ENCODE data around the gene CPEB3. TPM values are rescaled to one million over a fixed set of nuclear protein-coding genes. Genes with fewer than 3 reads are reported as not detected.
"Not testable (repeated sequence)": the region's sequence is repeated elsewhere in the genome, so short reads cannot be mapped to it uniquely, and the experiment has no call there.

The CPEB3 gene
- total RNA-seq (1 to 10 TPM; 4.3 to 7.0 (median 4.6) TPM), polyA plus RNA-seq (1 to 10 TPM; 2.1 to 2.5 TPM)

DNA sequence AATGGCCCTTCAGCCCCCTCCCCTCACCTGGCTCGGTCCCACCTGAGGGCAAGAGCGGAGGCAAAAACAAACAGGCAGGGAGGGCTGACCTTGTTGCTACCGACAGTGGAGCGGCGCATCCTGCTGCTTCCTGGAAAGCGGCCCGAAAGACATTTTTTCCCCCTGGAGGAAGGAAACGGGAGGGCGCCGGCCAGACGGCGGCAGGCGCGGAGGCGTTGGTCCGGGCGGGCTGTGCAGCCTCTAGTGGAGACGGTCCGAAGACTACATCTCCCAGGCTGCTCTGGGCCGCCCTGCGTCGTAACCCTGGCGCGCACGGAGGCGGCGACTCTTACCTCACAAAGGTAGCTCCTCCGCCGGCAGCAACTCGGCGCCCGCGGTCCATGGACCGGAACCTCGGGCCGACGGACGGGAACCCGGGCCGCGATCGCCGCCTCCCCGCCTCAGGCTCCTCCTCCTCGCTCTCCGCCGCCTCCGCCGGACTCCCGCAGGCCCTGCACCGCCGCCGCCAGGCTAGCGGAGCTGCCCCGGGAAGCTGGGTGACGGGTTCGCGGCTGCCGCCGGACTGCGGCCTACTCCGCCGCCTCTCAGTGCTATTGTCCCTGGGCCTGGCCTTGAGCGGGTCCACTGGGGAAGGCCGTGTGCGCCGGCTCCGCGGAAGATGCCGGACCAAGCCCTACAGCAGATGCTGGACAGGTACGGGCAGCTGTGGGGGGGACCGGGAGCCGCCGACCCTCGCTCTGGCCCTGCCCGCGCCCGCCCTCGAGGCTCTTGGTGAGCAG, at the start of gene CPEB3, which contains the start of gene MARCHF5:
Gene CPEB3 (minus strand): TSS at position 242 of the 779 bp plus-strand sequence. CDS start 50,728 bp downstream, outside the sequence.
Gene MARCHF5 (plus strand): TSS at position 331 of the 779 bp plus-strand sequence. CDS start 328 bp downstream, at position 659.
- WGBS, 2 donors, result 0 to 1% methylated on average over 57 to 79 of the region's 79 CpGs

DNA sequence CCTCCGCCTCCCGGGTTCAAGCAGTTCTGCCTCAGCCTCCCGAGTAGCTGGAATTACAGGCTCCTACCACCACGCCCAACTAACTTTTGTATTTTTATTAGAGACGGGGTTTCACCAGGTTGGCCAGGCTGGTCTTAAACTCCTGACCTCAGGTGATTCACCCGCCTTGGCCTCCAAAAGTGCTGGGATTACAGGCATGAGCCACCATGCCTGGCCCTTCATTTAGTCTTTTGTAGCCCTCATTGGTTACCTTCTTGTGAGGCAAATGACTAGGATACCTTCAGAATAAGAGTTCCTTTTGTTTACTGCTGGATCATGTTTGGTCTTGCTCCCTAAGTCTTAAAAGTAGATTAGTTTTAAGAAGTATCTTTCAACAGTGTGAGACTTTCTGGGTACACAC, 39.0 kb upstream of the CPEB3 start:
- H3K27me3 ChIP-seq; H3K36me3 ChIP-seq; FAIRE-seq; DNase-seq; intact Hi-C loops (cut with DNase I); H3K9me3 ChIP-seq; H3K27ac ChIP-seq; H3K4me3 ChIP-seq; ATAC-seq: not testable (repeated sequence)
- 94 to 96% methylated on average over 6 of the region's 6 CpGs for WGBS, 2 donors
- peaks cover 20 to 22% (median 20%) of the 10 kb centered on the region in 3 donors for H3K4me1 ChIP-seq

More for the DNA sequence above, at the start of gene CPEB3, which contains the start of gene MARCHF5:
- Histone ChIP-seq H3K4me3 (peak within 1 kb of the TSS; percentile 57 to 97 (median 95)), H3K36me3 (no peaks in the 10 kb centered on the region), H3K4me1 (peaks cover 0 to 8% (median 5%) of the 10 kb centered on the region in 3 donors), H3K9me3 (no peaks in the 10 kb centered on the region), H3K27me3 (no peaks in the 10 kb centered on the region), H3K27ac (peak within 1 kb of the TSS; percentile 71 to 99 (median 92))
- intact Hi-C loops (cut with DNase I), result loop anchor here in 1 of 3 donors (10.0 kb wide), 1 partner anchor 206 kb away; no protein-coding TSS in a partner anchor
- FAIRE-seq, result no peak
- peak; percentile 95 to 99 (median 96) for ATAC-seq
- peak; percentile 97 to 99 (median 97) for DNase-seq
- TF ChIP-seq, protein P1, sequence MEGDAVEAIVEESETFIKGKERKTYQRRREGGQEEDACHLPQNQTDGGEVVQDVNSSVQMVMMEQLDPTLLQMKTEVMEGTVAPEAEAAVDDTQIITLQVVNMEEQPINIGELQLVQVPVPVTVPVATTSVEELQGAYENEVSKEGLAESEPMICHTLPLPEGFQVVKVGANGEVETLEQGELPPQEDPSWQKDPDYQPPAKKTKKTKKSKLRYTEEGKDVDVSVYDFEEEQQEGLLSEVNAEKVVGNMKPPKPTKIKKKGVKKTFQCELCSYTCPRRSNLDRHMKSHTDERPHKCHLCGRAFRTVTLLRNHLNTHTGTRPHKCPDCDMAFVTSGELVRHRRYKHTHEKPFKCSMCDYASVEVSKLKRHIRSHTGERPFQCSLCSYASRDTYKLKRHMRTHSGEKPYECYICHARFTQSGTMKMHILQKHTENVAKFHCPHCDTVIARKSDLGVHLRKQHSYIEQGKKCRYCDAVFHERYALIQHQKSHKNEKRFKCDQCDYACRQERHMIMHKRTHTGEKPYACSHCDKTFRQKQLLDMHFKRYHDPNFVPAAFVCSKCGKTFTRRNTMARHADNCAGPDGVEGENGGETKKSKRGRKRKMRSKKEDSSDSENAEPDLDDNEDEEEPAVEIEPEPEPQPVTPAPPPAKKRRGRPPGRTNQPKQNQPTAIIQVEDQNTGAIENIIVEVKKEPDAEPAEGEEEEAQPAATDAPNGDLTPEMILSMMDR (IDR thresholded peaks at IDR 0.05), result peak; percentile 59 to 70 (median 66)

DNA sequence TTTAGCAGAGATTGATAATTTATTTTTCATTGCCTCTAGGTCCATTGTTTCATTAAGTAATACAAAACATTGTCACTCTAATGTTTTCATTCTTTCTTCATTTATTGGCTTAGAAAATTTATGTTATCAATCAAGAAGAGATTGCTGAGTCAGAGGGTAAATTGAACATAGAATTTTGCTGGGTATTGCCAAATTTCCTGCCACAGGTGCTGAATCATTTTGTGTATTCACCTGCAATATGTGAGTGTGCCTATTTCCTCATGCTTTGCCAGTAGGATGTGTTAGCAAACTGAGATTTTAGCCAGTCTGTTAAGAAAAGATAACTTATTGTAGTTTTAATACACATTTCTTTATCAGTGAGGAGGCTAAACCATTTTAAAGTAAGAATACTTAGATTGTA, 38.1 kb upstream of the CPEB3 start:
- peak; percentile 63 to 83 (median 78) for ATAC-seq
- Histone ChIP-seq H3K27me3 (no peaks in the 10 kb centered on the region), H3K9me3 (no peaks in the 10 kb centered on the region), H3K27ac (no peak overlapping the region), H3K36me3 (no peaks in the 10 kb centered on the region), H3K4me1 (peaks cover 20 to 22% (median 20%) of the 10 kb centered on the region in 3 donors), H3K4me3 (no peak overlapping the region)
- DNase-seq, result peak in 1 of 6 donors; percentile 17
- TF ChIP-seq, protein P1 (IDR thresholded peaks at IDR 0.05), result no peak
- no peak for FAIRE-seq
- intact Hi-C loops (cut with DNase I), result no loop called here

DNA sequence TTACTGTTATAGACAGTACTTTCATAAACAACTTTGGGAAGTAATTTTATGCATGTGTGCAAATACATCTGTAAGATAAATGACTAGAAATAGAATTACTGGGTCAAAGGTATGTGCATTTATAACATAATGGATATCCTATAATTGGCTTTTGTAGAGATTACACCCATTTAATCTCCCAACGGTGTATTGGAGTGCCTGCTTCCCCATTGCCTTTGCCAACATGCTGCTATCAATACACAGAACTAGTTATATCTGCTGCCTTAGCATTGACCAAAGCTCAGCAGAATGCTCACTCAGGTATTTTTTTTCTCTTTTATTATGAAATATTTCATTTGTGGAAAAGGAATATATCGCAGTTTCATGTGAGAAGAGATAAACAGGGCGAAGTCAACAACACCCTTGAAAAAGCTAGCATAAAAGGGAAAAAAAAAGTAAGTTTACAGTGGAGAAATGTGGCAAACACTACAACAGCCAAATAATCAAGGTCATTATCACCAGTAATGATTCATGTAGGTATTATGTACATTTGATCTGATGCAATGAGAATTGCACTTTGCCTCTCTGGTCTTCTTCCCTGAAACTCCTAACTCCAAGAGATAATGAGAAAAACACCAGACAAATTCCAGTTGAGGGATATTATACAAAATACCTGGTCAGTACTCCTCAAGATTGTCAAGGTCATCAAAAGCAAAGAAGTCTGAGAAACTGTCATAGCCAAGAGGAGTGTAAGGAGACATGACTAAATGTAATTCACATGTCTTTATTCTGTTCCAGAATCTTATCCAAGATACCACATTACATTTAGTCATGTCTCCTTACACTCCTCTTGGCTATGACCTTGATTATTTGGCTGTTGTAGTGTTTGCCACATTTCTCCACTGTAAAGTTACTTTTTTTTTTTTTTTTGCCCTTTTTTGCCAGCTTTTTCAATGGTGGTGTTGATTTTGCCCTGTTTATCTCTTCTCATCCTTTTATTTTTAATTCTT, 36.9 kb upstream of the CPEB3 start:
- Histone ChIP-seq H3K4me1 (peaks cover 20 to 22% (median 20%) of the 10 kb centered on the region in 3 donors), H3K27ac (no peak overlapping the region), H3K9me3 (no peaks in the 10 kb centered on the region), H3K4me3 (no peak overlapping the region), H3K36me3 (no peaks in the 10 kb centered on the region), H3K27me3 (no peaks in the 10 kb centered on the region)
- intact Hi-C loops (cut with DNase I), result no loop called here
- TF ChIP-seq, protein P1 (IDR thresholded peaks at IDR 0.05), result no peak
- DNase-seq (no peak), FAIRE-seq (peak; percentile 26), ATAC-seq (peak in 3 of 4 donors; percentile 56 to 67 (median 56))
- 36 to 45% methylated on average over 3 of the region's 3 CpGs for WGBS, 2 donors

DNA sequence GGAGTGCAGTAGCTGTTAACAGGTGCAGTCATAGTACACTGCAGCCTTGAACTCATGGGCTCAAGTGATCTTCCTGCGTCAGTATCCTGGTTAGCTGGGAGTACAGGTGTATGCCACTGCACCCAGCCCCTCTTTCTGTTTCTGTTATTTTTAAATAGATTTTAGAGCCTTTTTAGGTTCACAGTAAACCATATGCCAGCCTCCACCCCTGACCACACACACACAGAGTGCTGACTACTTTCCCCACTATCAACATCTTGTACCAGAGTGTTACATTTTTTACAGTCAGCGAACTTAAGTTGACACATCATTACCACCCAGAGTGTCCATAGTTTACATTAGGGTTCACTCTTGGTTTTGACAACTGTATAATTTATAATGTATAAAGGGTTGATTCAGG, 32.2 kb upstream of the CPEB3 start:
- 89 to 93% methylated on average over 2 of the region's 2 CpGs for WGBS, 2 donors
- no peaks in the 10 kb centered on the region for H3K36me3 ChIP-seq
- peaks cover 7 to 8% (median 8%) of the 10 kb centered on the region in 3 donors for H3K4me1 ChIP-seq
- TF ChIP-seq, protein P1 (IDR thresholded peaks at IDR 0.05), result no peak
- no peaks in the 10 kb centered on the region for H3K9me3 ChIP-seq
- H3K27ac ChIP-seq, result no peak overlapping the region
- FAIRE-seq (no peak), DNase-seq (no peak), ATAC-seq (peak in 1 of 4 donors; percentile 41)
- no peak overlapping the region for H3K4me3 ChIP-seq
- intact Hi-C loops (cut with DNase I), result no loop called here
- H3K27me3 ChIP-seq, result no peaks in the 10 kb centered on the region

Data from pancreas (tissue), 10 donors.